ENCODE measurements around the gene CNN1. TPM values are rescaled to one million over a fixed set of nuclear protein-coding genes. Genes with fewer than 3 reads are reported as not detected.

Gene CNN1
- total and polyA plus RNA-seq, 2 of the 8 experiments (the other 6 are each of a cell fraction or from before 2014, with no cell fraction given): 29.8 to 50.8 TPM

GRCh38 chr19:11489378-11489777, 49.3 kb upstream of the CNN1 start (continued):
- TF ChIP-seq HDAC2 (IDR thresholded peaks at IDR 0.05; ENCODE audit: borderline replicate concordance in 1 of 2, low read depth in 2 of 2, low read length in 2 of 2): no peak
- no peak for TF ChIP-seq TCF12 (IDR thresholded peaks at IDR 0.05; ENCODE audit: low read depth, low read length)
- no peak for TF ChIP-seq GABPA (IDR thresholded peaks at IDR 0.05; ENCODE audit: borderline replicate concordance, insufficient read depth, low read length)
- no peak for TF ChIP-seq TBP (IDR thresholded peaks at IDR 0.05; ENCODE audit: low read depth, low read length)
- no peak for TF ChIP-seq GTF2F1 (IDR thresholded peaks at IDR 0.05; ENCODE audit: borderline replicate concordance, low read depth, low read length)
- no peak for TF ChIP-seq SAP30 (IDR thresholded peaks at IDR 0.05; ENCODE audit: insufficient read depth, insufficient replicate concordance, low read length)
